Measurements from ENCODE around the gene LFNG.
A peak's percentile ranks its signal among the peaks of the same experiment; 100 is the strongest.

LFNG gene

DNA sequence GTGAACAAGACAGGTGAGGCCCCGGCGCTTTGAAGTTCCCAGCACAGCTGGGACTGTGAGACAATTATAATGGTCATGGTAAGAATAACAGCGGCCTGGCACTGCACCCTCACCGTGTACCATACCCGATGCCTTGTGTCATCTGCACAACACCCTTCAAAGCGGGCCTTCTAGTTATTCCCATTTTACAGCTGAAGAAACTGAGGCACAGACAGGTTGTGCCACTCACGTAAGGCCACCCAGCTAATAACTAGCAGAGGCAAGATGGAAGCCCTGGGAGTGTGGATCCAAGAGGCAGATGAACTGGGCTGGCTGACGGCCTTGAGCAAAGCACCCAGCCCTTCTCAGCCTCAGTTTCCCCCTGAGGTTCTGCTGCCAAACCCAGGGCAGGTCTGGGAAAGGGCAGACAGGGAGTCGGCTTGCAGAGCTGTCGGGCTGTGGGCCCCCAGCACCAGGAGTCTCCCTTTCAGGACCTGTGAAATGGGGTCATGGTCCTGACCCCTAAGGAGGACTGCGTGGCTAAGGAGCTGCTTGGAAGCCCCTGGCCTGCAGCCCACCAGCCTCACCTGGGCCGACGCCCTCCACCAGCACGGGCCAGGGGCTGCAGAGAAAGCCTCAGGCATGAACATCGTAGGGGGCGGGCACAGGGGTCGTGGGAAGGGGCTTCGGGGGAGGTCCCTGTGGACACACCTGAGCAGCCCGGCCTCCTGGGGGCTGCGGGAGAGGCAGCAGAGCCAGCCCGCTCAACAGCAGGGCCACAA is 15.3 kb upstream of the LFNG start:
- no peak for DNase-seq

DNA sequence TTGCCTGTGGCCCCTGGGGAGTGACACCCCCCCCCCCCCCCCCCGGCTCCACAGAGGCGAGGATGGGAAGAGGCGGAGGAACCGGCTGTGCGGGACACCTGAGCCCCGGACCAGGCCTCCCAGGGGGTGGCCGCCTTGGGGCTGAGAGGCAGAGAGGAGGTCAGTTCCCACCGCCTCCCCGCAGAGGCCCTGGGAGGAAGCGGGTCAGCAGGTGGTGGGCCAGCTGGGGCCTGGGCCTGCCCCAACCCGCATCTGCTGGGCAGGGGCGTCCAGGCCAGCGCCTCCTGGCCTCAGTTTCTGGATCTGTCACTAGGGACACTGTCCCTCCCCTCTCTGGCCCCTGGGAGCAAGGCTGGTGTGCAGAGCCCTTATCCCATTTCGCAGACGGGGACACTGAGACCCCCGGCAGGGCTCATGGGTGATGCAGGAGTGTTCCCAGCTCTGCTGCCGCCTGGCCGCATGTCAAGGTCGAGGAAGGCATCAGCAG is 14.6 kb upstream of the LFNG start:
- no peak for DNase-seq

DNA sequence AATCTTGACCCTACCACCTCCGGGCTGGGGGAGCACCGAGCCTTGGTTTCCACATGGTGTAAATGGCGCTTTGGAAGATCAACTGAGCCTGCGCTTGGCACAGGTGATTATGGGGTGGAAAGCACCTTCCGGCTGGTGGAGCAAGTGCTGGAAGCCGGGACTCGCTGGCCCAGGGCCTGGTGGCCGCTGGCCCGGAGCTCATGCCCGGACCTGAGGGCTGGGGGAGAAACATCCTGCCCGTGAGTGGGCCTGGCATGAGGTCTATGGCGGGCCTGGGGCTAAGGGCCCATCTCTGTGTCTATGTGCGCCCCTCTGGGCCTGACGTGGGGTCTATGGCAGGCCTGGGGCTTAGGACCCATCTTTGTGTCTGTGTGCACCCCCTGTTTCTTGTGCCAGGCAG is 14.2 kb upstream of the LFNG start:
- DNase-seq: no peak

DNA sequence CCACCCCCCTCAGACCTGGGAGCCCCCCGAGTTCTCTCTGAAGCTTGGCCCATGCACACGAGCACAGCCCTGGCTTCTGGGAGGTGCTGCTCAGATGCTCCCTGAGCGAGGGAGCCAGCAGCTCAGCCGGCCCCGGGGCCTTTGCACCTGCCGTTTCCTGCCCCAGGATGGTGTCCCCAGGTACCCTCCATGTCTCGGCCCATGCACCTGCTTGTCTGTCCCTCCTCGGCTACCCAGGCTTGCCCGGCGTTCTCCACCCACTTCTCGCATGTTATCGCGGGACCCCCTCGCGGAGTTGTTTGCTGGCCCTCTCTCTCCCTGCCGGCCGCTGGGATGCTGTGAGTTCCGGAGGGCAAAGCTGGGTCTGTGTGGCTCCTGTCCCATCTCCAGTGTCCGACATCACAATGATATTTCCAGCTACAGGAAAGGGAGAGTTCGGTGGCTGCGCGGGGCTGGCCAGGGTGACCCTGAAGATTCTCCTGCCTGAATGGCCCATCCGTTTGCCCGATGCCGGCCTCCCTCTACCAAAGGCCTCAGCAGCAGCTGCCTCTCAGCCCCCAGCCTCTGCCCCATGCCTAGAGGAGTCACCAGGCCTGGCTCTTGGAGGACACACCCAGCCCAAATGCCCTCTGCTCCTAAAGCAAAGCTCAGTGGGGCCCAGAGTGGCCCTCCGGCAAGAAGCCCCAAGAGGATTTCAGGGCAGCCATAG is 12.2 kb upstream of the LFNG start:
- no peak for DNase-seq

DNA sequence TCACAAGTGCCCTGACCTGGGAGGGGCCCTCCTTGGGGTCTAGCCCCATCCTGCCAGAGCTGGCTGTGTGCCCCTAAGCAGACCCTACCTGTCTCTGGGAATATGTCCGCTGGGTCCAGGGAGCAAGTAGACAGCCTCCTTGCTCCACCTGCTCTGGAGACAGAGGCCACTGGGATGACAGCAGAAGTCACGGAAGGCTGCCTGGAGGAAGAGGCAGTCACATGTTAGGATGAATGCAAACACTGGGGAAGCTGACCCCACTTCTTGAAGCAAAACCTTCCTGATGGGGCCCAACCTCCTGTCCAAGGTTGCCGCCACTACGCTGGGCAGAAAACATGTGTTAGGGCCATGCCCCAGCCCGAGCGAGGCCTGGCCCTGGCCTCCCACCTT is 11.7 kb upstream of the LFNG start:
- DNase-seq: no peak

DNA sequence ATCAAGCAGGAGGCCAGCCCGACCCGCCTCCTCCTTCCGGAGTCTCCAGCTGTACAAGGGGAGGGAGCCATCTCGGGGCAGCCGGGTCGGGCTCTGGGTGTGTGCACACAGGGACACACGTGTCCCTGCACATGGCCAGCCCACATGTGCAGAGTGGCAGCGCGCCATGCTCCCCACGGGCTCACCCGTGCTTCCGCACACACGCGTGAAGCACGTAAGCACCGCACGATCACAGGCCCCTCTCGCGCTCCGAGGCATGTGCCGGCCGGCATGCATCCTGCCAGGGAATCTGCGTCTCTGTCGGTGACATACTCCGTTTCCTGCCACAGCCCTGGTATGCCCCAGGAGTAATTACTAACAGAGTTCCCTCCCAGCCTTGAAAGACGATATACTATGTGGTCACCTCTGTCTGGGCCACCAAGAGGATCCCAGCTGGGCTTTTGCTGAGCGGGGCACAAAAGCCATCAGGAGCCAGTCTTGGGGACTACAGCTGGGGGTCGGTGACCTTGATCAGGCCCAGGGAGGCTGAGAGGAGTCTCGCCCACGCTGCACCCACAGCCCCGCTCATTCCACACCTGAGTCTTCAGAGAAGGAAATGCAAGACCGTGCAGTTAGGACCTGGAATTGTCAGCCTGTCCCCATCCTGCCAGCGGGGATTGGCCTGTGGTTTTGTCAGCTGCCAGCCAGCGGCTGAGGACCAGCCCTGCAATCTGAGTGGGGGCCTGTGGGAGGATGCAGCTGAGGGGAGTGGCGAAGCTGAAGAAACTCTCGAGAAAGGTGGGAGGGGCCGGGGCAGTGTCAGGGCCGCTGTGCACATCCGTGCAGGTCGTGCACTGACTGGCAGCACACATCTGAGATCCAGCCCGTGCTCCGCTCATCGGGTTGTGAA is 11.0 kb upstream of the LFNG start:
- DNase-seq: peak; percentile 79 to 84

DNA sequence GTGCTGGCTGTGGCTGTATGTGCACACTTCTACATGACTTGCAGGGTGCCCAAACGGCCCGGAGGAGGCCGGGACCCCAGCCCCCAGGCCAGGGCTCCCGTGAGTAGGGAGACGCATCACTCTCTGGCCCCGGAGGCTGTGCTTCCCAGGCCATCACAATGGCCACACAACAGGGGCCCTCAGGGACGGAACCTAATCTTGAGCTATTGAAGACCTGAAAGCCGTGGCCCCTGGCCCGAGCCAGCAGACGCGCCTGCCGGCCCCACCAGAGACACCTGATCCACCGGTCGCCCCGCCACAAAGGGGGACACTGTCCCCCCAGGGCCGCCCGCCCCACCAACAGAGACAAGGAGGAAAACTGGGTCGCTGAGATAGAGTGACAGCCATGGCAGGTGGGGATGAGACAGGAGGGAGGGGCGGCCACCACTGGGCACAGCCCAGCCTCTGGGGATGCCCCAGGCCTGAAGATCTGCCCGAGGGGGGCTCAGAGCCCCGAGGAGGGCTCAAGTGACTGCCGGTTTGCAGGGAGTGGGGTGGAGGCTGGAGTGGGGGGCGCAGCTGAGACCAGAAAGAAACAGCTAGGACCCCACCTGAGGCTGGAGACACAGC is 10.2 kb upstream of the LFNG start:
- no peak for DNase-seq

DNA sequence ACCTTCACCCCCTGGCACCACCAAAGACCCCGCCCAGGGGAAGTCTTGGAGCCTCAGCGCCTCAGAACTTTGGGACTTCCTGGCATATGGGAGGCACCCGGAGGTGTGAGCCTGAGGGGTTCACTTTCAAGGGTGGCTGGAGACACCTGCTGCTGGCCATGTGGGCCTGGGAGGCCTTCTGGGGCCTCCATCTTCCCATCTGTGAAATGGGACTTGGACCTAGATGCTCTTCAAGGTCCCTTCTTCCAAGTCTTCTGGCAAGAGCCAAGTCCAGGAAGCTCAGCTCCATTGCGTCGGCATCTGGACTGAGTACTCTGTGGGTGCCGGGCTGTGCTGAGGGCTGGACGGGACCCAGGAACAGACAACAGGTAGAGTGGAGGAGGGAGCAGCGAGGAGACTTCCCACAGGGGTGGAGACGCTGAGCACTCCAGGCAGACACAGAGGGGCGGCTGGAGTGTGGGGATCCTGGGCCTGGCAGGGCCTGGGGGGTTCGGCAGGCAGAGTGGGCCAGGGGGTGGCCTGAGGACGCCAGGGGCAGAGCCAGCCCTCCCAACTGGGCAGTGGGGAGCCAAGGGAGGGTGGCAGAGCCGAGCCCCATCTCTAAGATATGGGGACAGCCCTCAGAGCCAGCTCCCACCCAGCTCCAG is 9.3 kb upstream of the LFNG start:
- DNase-seq: no peak

DNA sequence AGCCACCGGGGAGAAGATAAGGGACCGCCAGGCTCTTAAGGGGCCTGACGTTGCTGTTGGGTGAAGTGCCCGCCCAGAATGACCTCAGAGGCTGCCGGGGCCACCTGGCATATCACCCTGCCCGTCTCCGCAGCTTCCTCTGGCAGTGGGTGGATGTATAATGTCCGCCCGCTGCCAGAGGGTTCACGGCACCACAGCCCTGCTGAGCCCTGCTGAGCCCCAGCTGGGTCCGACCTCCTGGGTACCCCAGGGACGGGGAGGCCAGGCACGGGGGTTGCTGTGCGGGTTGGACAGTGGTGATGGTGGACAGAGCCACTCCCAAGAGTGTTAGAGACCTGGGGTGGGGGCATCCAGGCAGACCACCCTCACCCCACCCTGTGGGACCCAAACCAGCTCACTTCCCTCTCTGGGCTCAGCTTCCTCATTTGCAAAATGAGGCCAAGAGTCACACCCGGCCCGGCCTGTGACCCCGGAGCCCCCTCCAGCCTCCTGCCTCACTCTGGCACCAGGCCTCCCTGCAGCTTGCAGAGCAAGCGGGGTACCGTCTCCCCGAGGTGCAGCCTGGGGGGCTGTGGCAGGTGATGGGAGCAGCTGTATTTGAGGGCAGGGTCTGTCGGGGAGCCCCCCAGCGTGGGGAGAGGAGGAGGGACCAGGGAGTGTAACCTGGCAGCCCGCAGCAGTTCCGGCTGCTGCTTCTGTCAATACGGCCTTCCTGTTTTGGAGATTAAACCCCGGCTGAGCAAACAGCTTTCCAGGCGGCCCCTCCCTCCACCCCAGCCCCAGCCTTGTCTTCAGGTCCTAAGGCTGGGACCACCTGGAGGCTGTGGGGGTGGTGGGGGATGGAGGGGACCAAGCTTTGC is 8.4 kb upstream of the LFNG start:
- peak; percentile 65 to 81 for DNase-seq

DNA sequence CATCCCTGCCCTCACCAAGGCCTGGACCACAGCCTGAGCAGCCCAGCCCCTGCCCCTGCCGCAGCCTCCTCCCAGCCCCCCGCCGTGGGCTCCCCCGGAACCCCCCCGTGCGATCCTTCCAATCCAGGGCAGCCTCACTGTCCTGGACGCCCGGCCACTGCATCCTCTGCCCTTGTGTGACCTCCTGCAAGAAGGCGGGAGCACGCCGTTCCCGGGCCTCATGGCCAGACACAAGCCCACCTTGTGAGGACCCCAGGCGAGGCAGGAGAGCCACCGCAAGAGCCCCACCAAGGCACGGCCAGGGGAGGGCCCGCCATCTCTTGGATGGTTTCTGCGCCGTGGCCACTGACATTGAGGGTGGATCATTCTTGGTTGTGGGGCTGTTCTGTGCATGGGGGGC is 7.8 kb upstream of the LFNG start:
- no peak for DNase-seq

DNA sequence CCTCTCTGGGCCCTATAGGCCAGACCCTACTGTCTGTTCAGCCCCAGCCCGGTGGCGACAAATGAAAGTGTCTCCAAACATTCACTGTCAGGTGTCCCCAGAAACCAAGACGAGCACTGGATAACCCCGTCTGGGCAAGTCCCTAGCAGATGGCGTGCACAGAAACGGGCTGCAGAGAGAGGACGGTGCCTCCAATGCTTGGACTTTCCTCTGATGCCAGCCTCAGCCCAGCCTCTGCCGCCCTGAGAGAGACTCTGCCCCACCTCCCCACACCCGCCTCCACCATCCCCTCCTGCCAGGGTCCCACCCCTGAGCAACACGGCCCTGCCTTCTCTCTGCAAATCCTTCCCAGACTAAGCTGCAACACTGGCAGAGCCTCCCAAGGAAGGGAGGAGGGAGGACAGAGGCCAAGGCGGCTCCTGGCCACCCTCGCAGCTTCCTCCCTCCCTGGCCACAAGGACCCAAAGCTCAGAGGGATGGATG is 7.4 kb upstream of the LFNG start:
- peak in 1 of 2 donors; percentile 27 for DNase-seq

DNA sequence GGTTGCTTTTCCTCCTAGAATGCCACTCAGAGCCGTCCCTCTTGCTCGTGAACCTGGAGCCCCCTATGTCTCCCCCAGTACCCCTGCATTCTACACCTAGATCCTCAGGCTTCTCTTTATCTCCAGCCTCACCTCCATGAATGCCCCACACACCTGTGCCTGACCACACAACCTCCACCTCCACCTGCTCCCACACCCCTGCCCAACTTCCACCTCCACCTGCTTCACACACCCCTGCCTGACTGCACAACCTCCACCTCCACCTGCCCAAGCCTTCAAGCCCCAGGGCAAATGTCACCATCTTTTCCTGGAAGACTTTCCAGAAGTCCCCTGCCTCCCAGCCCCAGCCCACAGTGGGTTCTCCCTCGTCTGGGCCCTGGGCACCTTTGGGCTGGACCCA is 6.9 kb upstream of the LFNG start:
- no peak for DNase-seq

DNA sequence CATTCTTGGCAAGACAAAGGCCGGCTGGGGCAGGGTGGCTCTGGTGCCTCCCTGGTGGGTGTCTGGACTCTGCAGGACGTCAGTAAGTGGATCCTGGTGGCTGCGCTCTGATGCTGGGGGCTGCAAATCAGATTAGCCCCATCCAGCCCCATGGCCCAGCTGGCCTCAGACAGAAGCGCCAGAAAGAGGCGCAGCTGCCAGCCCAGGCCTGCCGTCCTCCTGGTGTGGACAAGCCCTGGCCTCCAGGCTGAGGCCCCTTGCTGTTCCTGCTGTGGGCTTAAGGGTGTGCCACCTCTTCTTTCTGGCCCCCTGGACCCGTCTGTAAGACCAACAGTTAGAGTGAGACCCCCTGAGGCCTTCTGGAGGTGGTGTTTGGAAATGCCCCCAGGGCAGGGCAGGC is 5.9 kb upstream of the LFNG start:
- no peak for DNase-seq

DNA sequence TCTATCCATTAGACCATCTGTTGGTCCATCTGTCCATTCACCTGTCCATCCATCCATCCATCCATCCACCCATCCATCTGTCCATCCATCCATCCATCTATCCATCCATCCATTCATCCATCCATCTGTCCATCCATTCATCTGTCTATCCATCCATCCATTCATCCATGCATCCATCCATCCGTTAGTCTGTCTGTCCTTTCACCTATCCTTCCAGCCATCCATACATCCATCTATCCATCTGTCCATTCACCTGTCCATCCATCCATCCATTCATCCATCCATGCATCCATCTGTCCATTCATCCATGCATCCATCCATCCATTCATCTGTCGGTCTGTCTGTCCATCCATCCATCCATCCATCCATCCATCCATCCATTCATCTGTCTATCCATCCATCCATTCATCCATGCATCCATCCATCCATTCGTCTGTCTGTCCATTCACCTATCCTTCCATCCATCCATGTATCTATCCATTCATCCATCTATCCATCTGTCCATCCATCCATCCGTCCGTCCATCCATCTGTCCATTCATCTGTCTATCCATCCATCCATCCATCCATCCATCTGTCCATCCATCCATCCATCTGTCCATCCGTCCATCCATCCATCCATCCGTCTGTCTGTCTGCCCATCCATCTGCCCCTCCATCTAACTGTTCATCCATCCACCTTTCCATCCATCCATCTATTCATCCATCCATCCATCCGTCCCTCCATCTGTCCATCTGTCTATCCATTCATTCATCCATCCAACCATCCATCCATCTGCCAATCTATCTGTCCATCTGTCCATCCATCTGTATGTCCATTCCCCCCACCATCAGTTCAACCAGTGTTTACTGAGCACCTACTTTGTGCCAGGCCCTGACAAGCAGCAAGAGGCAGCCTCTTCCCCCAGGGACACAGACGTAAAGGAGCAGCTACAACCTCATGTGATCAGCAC is 4.8 kb upstream of the LFNG start:
- DNase-seq: no peak

DNA sequence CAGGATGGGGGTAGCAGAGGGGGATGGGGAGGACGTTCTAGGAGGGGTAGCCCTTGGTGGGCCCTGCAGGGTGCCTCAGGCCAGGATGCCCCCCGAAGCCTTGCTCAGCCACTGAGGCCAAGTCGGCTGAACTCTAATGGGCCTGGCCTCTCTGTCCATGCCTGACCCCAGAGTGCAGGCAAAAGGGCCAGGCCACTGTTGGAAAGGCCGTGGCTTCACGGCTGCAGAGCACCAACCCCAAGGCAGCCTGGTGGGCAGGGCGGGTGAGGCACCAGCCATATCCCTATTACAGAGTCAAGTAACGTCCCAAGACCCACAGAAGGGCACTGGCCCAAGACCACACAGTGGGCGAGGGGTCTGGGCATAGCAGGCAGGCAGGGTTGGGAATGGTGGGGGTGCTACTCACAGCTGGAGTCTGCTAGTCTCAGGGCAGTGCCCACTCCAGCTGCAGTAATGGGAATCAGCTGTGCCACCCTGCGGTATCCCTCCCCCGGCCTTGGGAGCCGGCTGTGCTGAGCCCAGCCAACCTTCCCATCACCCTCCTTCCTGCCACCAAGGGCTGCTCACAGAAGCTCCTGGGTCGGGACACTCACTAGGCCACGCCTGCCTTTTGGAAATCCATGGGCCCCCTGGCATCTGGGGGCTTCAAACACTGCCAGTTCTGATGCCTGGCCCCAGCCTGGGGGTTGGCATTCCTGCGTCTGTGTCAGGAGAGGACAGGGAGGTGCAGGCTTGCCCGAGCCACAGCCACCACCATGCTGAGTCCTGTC is 4.0 kb upstream of the LFNG start:
- no peak for DNase-seq

DNA sequence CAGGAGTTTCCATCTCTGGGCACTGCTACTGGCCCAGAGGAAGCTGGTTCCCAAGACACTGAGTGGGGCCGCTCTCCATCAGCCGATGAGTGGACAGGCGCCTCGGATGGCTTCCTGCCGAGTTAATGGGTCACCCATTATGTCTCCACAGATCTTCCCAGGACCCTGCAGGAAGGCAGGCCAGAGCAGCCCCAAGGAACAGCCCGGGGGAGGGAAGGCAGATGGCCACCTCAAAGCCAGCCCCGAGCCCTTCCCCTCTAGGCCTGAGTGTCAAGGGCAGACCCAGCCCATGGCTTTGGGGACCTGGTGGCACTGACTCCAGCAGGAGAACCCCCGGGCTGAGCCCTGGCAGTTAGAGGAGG is 3.4 kb upstream of the LFNG start:
- DNase-seq: no peak

DNA sequence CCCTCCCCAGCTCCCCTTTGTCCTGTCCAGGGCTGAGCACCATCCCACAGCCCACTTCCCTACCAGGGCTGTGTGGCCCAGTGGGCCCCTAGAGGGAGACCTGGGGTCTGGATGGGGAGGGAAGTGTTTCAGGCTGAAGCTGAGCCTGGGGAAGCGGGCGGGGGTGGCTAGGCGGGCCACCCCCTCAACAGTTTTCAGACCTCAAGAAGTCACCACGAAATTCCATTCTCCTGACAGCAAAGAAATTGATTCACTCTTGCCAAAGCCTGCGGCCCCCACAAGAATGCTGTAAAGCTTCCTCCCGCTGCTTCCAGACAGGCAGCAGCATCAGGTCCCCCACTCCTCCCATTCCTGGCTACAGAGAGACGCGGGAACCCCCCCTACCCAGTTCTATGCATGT is 2.5 kb upstream of the LFNG start:
- DNase-seq: no peak

DNA sequence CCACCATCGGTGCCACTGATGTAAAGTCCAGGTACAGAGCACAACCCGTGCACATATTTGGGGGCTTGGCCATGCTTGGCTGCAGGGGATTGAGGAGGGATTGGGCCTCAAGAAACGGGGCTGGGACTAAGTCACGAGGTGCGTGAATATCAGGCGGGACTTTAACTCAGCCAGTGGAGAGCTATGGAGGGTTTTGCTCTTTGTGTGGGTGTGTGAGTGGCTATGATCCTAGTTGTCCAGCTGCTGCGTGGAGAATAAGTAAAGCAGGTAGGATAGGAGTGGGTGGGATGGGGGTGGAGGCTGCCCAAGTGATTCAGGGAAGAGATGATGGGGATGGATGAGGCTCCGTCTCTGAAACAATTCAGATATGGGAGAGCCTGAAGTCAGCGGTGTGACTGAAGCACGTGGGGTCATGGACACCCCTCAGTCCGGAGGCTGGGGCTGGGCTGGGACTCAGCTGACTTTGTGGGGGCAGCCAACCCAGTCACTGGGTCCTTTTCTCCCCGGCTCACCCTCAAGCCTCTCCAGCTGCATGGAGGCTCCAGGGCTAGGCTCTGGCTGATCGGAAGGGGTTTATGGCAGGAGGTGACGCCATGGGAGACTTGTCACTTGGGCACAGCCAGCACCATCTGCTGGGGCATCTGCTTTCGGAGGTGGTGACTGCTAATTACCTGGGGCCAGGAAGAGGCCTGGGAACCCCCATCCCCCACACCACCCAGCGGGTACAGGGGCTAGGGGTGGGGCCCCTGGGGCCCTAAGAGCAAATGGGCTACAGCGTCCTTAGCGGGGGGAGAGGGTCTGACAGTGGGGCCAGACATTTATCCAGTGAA is 1.7 kb upstream of the LFNG start:
- no peak for DNase-seq

DNA sequence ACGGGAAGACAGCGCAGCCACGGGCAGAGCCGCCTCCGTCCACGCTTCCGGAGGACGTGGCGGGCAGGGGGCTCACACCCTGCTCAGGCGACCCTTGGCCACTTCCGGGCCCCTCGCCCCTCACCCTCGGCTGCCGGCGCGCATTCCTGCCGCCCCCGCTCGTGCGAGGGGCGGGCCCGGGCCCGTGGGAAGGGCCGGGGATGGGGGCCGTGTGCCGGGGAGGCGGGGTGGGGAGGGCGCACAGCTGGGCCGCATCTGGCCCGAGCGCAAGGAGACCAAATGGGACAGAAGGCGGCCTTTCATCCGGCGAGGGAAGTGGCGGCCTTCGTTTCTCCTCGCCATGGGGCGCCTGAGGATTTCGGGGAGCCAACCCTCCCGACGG is 846 bp upstream of the LFNG start:
- no peak for DNase-seq
